Ovary (tissue), 3 donors: Measurements from ENCODE around the gene RCN2.

Experiments
- CTCF ChIP-seq, 3 donors: fragments of 450-650 bp in 2 of 3; fragments of 200-600 bp in 1 of 3; IDR thresholded peaks; one replicate each; pipeline versions ENCODE4 v1.5.1 to v1.8.0; 2016 to 2022; ENCODE audit warnings: antibody characterized with exemption in 3 of 3, mild to moderate bottlenecking in 1 of 3
- POLR2A ChIP-seq: fragments of 450-650 bp; IDR thresholded peaks from one replicate; pipeline ENCODE4 v1.6.1; 2017; ENCODE audit warnings: antibody characterized with exemption, mild to moderate bottlenecking, moderate library complexity
- donor health status: DM: no; HTN: no; CAD: no.

GRCh38 chr15:76982756-76983155 lies 51.2 kb downstream of the RCN2 start:
- TF ChIP-seq CTCF (IDR thresholded peaks at IDR 0.05): no peak
- no peak for TF ChIP-seq POLR2A
